ENCODE measurements around the gene PLCH1. TPM values are rescaled to one million over a fixed set of nuclear protein-coding genes. Genes with fewer than 3 reads are reported as not detected.

The PLCH1 gene
- total and polyA plus RNA-seq, 2 of the 8 experiments (the other 6 are each of a cell fraction or from before 2014, with no cell fraction given) = 5.8 to 17.2 TPM

DNA sequence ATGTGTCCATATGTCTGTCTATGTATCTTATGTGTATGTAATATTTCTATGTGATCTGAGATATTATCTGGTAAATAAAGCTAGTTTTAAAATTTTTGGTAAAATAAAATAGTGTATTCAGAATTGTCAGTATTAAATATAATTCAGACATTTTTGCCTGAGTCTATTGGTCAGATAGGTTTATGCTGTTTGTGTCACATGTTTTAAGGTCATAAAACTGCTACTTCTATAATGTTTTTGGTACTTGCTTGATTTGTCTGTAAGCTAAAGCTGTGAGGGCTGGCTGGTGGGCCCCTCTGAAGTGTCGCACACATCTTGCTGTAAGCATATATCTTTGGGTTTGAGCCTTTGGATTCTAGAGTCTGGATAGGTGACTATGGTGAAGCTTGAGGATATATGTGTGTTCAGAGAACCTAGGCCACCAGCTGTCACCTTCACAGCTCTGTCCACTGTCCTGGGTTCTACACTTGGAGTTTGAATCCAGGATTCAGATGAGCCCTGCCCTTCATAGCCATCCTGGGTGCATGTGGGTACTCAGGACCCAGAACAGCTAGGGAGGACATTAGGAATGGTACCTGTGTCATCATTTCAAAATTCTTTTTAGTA, 379.6 kb downstream of the PLCH1 start:
- H3K18ac ChIP-seq (ENCODE audit: extremely low read depth, low read length) = peak overlapping the region; percentile 93
- H2AK5ac ChIP-seq (ENCODE audit: low read depth, low read length) = no peak overlapping the region
- POLR2A ChIA-PET (ENCODE audit: partially characterized antibody) = no interaction called here
- H3K27me3 ChIP-seq (replicated peaks in 1 of 4; ENCODE audit: control insufficient read depth in 3 of 4, extremely low read depth in 1 of 4, insufficient read depth in 3 of 4, low read length in 3 of 4) = peaks cover 0 to 12% (median 8%) of the 10 kb centered on the region in 4 experiments; a peak in 6 of 7 replicates
- no peak overlapping the region for H3K27ac ChIP-seq (ENCODE audit: low read depth, low read length)
- H3K56ac ChIP-seq (replicated peaks; ENCODE audit: insufficient read length, low read depth, low read length) = no peak overlapping the region
- no peak overlapping the region for H3K4ac ChIP-seq (replicated peaks; ENCODE audit: insufficient read length, low read depth, low read length)
- H2AFZ ChIP-seq (ENCODE audit: low read length) = no peak overlapping the region
- WGBS, 2 experiments (ENCODE audit: extremely low coverage in 1 of 2, insufficient coverage in 1 of 2, insufficient read length in 1 of 2, insufficient replicate concordance in 2 of 2, low coverage in 1 of 2, low lambda C conversion rate in 2 of 2, missing lambda C conversion rate in 1 of 2) = 90% methylated on average over 1 of the region's 1 CpG; no CpG with 5 or more reads in 1 of the 2 experiments
- H2BK12ac ChIP-seq (ENCODE audit: low read depth, low read length) = peak overlapping the region; percentile 95; the same call in 1 of the 2 replicates
- peak overlapping the region; percentile 71; the same call in 1 of the 2 replicates for H2BK5ac ChIP-seq (ENCODE audit: low read depth, low read length)
- no peak overlapping the region for H2BK15ac ChIP-seq (ENCODE audit: low read length)
- no peak overlapping the region for H3K14ac ChIP-seq (ENCODE audit: insufficient read length)
- 0 out of 8 replicates have a peak overlapping the region, but pooled peaks of 1 of the 4 experiments have one; percentile 6 for H3K4me3 ChIP-seq (ENCODE audit: extremely low read depth in 1 of 4, insufficient read depth in 2 of 4, low read depth in 3 of 4, low read length in 4 of 4)
- TF ChIP-seq SIRT6 (IDR thresholded peaks at IDR 0.05; ENCODE audit: low read length) (no peak), EP300 (IDR thresholded peaks at IDR 0.05; ENCODE audit: borderline replicate concordance in 1 of 2, low read depth in 2 of 2, low read length in 2 of 2) (no peak), PHF8 (conservative IDR thresholded peaks at IDR 0.05; ENCODE audit: low read depth, low read length) (no peak), KDM1A (IDR thresholded peaks at IDR 0.05; ENCODE audit: borderline replicate concordance, low read length) (no peak), RFX5 (IDR thresholded peaks at IDR 0.05; ENCODE audit: borderline replicate concordance, low read depth, low read length) (no peak), EZH2 (IDR thresholded peaks at IDR 0.05; ENCODE audit: low read depth, low read length, severe bottlenecking) (no peak), RNF2 (IDR thresholded peaks at IDR 0.05; ENCODE audit: borderline replicate concordance, low read depth, low read length, missing control alignments, poor library complexity, severe bottlenecking) (no peak), SP4 (IDR thresholded peaks at IDR 0.05; ENCODE audit: low read length) (no peak), JUN (IDR thresholded peaks at IDR 0.05; ENCODE audit: low read depth, low read length) (no peak)
- peaks cover 0 to 27% (median 19%) of the 10 kb centered on the region in 4 experiments; a peak in 6 of 7 replicates for H3K4me1 ChIP-seq (replicated peaks in 1 of 4; ENCODE audit: control insufficient read depth in 3 of 4, insufficient read depth in 4 of 4, low read length in 3 of 4)
- H4K5ac ChIP-seq (ENCODE audit: insufficient read length, low read depth, low read length) = no peak overlapping the region
- no peak overlapping the region for H3K23ac ChIP-seq (ENCODE audit: insufficient read length)
- H3K79me2 ChIP-seq (ENCODE audit: control insufficient read depth in 1 of 2, insufficient read depth in 2 of 2, low read length in 2 of 2) = no peaks in the 10 kb centered on the region
- no peaks in the 10 kb centered on the region for H3K79me1 ChIP-seq (ENCODE audit: low read depth, low read length)
- no peak overlapping the region for H3K9ac ChIP-seq (replicated peaks in 1 of 4; ENCODE audit: extremely low read depth in 1 of 4, low read depth in 3 of 4, low read length in 3 of 4)
- H2BK120ac ChIP-seq (replicated peaks; ENCODE audit: low read depth, low read length) = peak overlapping the region; percentile 79
- FAIRE-seq = no peak
- H4K20me1 ChIP-seq (replicated peaks in 1 of 2; ENCODE audit: control insufficient read depth in 1 of 2, insufficient read depth in 2 of 2, low read length in 2 of 2) = no peaks in the 10 kb centered on the region
- H3K23me2 ChIP-seq (ENCODE audit: low read depth, low read length) = no peaks in the 10 kb centered on the region
- CTCF ChIA-PET (ENCODE audit: partially characterized antibody) = interaction anchor here (0.6 to 2.4 kb wide), 4 partner anchors 11 to 288 kb away, joined by 3 to 8 read pairs (median 4); no protein-coding TSS in a partner anchor
- no peak overlapping the region for H3K4me2 ChIP-seq (ENCODE audit: insufficient read depth in 1 of 2, low read depth in 2 of 2, low read length in 2 of 2)
- H2BK20ac ChIP-seq (ENCODE audit: low read length) = peak overlapping the region; percentile 96; the same call in 1 of the 2 replicates
- H3K9me3 ChIP-seq (ENCODE audit: insufficient read depth in 2 of 2, low read depth in 1 of 2, low read length in 1 of 2) = peaks cover 4% of the 10 kb centered on the region in 2 experiments; a peak in 3 of 4 replicates
- H4K8ac ChIP-seq (ENCODE audit: extremely low read depth, insufficient read depth, low read length) = no peak overlapping the region
- H3K36me3 ChIP-seq (ENCODE audit: control insufficient read depth in 2 of 4, insufficient read depth in 4 of 4, low read length in 3 of 4) = peaks cover 0 to 4% (median 0%) of the 10 kb centered on the region in 4 experiments; a peak in 1 of 8 replicates
- no peak overlapping the region for H4K91ac ChIP-seq (replicated peaks; ENCODE audit: insufficient read length, low read length)
- DNase-seq (ENCODE audit: low read depth in 1 of 2, low spot score in 2 of 2) = no peak

All from H1 (cell line).